GM19043 (cell line): ENCODE data around the gene HSD17B12.
"Not testable (repeated sequence)": the region's sequence is repeated elsewhere in the genome, so short reads cannot be mapped to it uniquely, and the experiment has no call there.

Experiments used
- ATAC-seq: cut with Tn5 transposase; IDR thresholded peaks from one replicate; pipeline ENCODE4 v1.9.1; 2021; ENCODE audit warnings: low read depth; ENCODE audit not compliant: unreplicated experiment

Gene HSD17B12

DNA sequence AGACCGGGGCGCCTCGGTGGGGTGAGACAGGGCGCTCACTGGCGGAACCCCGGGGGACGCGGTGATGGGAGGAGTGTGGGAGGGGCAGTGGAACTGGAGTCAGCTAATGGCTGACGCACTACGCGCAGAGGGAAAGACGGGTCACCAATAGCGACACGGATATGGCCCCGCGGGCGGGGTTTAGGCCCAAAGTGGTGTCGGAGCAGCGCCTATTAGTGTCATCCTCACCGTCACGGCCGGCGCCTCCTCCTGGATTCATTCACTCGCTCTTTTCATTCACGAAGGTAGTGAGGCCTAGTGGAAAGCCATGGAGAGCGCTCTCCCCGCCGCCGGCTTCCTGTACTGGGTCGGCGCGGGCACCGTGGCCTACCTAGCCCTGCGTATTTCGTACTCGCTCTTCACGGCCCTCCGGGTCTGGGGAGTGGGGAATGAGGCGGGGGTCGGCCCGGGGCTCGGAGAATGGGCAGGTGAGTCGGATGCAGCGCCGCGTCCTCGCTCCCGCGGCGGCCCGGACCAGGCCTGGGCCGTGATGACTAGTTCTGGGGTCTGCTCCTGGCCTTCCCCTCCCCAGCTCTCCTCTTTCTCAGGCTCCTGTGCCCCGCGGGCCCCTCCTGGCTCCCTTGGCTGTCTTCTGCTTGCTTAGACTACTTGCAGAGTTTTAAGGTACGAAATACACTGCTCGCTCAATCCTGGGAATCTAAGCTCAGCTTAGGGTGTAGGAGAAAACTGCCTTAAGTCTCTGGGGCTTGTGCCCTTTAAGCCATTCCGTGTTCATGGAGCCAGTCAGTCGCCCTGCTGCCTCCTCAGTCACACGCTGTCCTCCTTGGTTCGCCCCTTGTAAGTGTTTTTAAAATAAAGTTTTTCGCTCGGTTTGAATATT is at the start of gene HSD17B12:
TSS of gene HSD17B12 (plus strand) at position 218 of the 880 bp plus-strand sequence. CDS start at position 308, 90 bp downstream.
- peak; percentile 94 for ATAC-seq

DNA sequence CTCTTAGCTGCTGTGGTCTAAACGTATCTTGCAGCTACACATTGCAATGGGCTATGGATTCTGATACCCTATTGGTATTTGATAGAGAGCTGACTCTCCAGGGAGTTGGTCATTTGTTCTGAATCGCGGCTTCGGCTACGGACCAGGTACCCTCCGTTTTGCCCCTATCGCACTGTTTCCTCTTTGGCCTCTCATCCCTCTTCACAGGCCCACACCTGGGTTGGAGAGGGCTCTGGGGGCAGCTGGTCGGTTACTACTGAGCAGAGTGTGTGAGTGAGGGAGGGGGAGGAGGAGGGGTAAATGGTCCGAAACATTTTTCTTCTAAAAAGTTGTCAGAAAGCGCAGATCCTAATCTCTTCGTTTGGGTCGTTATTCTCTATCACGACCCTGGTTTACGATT is 48.8 kb upstream of the HSD17B12 start:
- ATAC-seq: no peak

DNA sequence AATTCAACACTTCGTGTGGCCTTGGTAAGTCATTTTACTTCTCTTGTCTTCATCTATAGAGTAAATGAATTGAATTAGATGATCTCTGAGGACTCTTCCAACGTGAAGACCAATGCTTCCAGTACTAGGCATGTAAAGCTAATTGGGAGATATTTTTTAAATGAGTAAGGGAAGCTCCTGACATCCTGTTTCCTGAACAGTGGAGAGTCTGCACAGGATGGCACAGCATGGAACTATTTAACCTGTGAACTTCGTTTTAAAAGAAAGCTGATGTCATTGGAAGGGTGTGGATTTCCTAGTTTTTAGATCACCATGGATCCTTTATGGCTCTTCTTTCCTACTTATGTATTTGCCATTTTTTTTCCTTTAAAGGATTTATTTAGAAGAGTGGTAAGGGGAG is 48.4 kb upstream of the HSD17B12 start:
- ATAC-seq: no peak

DNA sequence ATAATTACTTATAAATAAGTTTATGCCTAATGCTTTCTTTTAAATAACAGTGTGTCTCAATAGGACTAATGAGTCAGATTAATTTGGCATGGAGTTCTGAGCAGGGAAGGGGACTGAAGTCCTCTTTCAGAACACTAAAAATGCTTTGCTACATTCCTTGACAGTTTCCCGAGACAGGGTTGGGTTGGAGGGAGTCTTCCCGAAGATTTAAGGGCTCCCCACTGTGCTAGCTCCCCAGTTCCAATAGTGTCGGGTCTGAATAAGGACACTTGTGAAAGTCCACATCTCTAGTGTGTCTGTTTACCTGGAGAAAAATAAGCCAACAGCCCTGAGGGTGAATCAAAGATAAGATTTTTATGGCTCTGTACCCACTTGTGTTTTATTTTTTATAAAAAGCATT is 41.8 kb upstream of the HSD17B12 start:
- no peak for ATAC-seq

DNA sequence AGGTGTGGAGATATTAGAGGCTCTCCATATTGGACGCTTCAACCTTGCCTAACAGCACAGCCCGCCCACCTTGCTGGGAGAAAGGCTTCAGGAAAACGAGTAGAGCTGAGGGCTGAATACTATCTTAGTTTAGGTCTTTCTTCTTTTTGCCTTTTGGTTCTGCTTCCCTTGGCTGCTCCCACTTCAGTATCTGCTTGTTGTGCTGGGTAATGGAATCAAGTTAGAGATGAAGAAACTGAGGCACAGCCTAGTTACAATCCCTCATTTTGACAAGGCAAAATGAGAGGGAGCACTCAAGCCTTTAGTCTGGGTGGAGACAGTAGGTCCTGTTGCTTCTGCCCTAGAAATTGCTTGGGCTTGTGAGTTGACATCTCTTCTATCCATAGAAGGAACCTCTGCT is 41.3 kb upstream of the HSD17B12 start:
- no peak for ATAC-seq

DNA sequence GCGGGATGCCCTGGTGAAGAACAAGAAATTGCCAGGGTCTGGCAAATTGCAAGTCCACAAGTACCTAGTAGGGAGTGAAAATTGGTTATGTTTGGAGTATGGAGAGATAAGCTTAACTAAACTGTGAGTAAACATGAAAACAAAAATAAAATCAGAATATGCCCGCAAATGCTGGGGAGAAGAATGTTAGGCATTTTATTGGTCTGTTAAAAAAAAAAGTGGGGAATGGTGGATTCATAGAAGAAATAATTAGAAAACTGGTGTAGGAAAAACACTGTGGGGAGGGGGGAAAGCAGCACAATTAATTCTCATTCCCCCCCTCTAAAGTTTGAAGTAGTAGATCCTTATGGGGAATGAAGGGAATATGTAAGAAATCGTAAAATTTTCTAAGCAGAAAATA is 40.6 kb upstream of the HSD17B12 start:
- no peak for ATAC-seq

DNA sequence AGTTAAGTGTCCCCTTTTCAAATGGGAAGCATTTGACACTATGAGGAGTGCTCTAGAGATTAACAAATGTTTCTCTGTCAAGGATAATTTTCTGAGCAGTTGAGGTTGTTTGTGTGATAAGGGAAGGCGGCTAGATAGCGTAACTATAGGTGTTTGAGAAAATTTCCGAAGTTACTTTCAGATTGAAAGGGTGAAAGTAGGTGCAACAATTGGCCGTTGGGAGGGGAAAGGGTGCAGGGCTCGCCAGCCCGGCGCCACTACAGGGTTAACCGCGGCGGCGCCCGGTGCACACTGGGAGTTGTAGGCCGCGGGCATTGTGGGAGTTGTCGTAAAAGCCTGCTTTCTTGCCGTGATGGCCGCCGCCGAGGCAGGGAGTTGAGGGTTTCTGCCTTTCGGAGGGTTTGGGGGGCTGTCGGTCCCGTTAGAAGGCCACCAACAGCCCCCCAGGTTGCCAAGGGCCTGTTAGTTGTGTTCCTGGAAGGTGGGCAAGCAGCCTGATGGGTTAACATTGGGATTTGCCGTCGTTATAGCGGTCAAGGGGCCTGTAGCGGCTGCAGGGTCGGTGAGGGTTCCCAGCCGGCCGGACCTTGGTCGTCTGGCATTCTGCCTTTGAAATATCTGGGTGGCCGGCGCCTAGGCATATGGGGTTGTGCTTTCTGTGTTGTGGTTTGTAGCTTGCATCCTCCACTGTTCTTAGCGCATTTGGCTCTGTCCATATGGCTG is 36.5 kb upstream of the HSD17B12 start:
- ATAC-seq: peak; percentile 99

DNA sequence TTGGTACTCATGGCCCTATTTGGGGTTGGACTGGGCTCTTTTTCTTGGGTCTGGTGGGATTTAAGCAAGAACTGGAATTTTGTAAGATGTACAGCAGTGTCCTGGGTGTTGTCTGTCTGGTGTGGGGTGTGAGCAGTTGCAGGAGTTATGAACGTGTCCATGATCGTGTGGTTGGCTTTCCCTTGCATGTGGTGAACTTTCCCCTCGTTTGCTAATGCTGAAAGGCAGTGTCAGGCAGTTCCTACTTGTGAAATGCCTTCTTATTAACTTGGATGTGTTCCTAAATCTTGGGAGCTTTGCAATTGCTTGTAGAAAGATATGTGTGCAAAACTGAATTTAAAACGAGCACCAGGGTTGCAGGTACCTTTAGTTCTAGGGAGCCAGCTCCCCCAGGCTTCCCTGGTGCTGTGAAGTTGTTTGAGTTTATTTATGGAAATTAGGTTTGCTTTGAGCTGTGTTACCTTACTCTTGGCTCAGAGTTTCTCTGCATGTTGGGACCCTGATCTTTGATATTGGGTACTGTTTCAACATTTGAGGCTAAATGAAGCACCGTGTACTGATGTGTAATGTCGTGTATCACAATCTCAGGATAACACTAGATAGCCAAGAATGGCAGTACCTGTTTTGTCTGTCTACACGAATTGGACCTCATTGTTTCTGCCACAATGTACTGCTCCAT is 35.8 kb upstream of the HSD17B12 start:
- ATAC-seq: no peak

DNA sequence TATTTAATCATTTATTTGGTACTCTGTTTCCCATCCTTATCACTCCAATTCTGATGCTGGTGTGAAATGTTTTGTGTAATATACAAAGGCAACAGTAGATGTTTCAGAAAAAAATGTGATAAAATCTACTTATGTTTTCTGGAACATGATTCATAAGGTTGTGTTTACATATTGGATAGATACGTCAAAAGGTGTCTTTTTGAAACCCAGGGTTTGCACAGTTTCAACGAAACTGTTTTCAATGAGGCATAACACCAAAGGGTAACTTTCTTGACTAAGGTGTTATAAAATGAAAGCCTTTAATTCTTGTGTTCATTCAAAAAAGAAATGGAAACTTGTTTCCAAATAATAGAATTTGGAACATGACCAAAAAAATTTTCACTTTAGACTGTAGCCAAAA is 33.8 kb upstream of the HSD17B12 start:
- ATAC-seq: no peak

DNA sequence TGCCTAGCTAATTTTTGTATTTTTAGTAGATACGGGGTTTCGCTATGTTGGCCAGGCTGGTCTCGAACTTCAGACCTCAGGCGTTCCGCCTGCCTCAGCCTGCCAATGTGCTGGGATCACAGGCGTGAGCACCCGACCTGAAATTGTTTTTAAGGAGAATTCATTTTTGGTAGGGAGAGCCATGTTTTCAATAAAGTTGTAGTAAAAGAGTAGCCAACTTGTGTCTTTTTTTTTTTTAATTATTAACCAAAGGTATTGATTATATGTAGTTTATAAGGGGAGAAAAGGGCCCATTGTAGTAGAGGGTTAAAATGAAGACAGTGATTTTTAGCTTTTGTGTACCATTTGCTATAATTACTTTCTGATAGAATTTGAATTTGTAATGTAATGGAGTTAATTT is 31.6 kb upstream of the HSD17B12 start:
- ATAC-seq: no peak

DNA sequence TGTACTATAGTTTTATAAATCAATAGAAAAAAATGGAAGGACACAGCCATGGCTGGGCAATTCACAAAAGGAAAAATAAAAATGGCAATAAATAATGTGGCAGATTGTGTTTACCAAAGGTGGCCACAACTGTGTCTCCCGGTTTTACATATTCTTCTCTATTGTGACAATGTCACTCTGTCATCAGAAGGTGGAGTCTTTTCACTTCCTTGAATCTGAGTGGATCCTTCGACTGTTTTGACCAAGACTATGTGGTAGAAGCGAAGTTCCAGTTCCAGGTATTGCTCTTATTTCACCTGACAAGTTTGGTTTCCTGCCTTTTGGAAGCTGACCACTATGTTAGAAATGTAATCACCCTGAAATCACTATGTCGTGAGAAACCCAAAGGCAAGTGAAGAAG is 31.0 kb upstream of the HSD17B12 start:
- no peak for ATAC-seq

DNA sequence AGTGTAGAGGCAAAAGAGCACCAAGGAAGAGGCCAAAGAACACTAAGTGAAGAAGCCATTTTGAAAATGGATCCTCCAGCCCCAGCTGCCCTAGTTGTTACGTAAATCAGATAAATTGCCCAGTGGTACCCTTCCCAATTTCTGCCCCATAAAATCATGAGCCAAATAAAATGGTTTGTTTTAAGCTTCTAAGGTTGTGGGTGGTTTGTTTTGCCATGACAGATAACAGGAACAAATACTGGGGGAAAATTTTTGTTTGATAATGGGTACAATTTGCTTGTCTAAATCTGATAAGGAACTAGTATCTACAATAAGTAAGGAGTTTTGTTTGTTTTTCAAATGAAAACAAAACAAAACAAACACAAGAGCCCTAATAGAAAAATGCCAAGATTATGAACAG is 30.6 kb upstream of the HSD17B12 start:
- ATAC-seq: no peak

DNA sequence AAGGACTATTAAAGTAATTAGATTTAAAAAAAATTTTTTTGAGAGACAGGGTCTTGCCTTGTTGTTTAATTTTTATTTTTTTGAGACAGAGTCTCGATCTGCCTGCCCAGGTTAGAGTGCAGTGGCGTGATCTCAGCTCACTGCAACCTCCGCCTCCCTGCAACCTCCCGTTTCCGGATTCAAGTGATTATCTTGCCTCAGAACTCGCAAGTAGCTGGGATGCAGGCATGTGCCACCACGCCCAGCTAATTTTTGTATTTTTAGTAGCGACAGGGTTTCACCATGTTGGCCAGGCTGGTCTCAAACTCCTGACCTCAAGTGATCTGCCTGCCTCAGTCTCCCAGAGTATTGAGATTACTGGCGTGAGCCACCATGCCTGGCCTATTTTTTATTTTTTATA is 17.5 kb upstream of the HSD17B12 start:
- ATAC-seq: not testable (repeated sequence)

DNA sequence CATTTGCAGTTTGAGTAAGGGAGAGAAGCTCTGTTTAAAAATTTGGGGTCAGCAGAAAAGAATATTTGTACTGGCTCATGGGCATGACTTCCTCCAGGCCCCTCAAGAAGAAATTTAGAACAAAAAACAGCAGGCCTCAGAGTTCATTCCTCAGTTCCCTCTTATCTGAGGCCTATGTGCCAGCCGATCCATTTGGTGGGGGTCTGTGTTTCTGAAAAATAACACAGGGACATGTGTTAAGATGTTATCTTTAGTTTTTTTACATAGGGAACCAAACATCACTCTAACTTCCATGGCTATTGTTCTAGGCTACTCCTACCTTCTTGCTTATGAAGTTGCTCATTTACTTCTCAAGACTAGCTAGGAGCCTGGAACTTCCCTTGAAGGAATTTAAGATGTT is 16.2 kb upstream of the HSD17B12 start:
- no peak for ATAC-seq

DNA sequence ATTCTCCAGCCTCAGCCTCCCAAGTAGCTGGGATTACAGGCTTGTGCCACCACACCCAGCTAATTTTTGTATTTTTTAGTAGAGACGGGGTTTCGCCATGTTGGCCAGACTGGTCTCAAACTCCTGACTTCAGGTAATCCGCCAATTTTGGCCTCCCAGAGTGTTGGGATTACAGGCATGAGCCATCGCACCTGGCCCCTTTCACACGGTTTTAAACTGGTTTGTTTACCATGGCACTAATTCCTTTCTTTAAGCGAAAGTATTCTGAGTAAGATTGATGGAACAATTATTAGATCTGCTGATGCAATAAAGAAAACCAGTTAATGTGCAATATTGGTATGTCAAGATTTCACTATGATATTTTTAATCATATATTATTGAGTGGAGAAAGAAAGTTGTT is 9.3 kb upstream of the HSD17B12 start:
- not testable (repeated sequence) for ATAC-seq

DNA sequence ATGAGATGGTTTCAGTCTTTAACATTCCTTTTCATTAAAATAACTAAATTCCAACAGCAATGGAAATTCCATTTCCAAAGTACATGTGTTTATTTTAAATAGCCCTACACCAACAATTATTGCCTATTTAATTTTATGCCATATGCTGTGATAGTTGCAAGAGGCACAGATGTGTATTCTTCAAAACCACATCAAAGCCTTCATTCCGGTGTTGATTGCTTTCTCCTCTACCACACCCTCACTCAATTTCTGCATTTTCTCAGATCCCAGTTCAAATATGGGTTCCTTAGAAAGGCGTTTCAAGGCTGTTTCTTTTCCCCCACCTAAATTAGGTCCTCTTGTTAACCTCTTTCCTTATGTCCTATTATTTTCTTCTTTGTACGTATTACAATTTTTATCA is 6.0 kb upstream of the HSD17B12 start:
- no peak for ATAC-seq

DNA sequence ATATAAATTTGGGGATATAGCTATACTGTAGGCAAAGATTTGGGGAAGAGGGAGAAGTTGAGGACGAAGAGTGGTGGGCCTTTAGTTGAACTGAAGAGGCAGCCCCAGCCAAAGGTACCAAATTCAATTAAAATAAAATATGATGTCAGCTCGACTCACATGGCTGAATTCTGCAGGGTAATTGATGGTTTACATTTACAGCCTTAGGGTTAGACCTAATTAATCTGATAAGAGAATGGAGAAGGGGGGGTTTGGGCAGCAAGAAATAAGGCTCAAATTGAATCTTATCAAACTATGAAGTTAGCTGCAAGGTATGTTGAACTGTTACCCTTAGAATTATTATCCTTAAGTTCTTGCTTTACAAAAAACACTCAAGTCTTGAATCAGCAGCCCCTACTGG is 3.6 kb upstream of the HSD17B12 start:
- no peak for ATAC-seq

DNA sequence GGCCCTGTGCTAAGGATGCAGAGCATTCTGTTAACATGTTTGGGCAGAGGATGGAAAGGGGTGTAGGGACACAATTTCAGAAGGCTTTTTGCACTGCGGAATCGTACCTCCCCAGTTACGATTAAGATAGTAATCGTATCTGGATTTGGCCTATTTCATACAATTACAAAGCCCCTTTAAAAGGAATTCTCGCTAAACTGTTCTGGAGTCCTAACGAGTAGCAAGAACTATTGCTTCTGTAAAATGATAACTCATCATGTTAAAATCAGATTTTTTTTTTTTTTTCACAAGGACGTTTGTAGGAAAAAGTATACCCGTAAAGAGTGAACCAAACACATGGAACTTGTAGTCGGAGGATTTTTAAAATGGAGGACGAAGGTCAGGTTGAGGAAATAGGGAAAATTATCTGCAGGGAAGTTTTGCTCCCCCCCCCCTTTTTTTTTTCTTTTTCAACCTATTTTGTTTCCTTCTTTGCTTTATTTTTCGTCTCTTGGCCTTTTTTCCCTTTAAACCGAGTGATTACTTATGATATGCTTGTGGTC is 934 bp downstream of the HSD17B12 start:
- no peak for ATAC-seq

DNA sequence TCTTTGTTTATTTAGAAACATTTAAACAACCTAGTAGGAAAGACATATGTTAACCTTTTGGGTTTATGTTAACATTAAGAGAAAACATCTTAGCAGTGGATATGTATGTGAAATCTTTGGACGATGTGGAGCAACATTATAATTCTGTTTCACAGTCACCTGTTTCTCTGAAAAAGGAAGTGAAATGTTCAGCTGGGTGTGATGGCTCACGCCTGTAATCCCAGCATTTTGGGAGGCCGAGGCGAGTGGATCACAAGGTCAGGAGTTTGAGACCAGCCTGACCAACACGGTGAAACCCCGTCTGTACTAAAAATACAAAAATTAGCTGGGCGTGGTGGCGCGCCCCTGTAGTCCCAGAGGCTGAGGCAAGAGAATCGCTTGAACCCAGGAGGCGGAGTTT is 1.5 kb downstream of the HSD17B12 start:
- ATAC-seq: not testable (repeated sequence)

DNA sequence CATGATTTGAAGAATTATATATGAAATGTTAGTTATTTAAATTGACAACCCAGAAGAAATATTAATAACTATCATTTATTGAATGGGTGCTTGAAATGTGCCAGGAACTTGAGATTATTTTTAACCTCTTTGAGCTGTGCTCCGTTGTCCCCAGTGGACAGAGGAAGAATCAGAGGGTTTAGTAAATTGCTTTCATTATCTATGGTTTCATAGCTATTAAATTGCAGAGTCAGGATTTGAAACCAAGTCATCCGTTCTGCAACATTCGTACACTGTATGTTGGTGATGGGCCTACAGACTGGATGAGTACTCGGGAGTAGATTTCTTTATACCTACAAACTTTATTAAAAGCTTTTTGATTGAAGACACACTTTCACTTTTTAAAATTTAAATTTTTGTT is 4.9 kb downstream of the HSD17B12 start:
- ATAC-seq: no peak

DNA sequence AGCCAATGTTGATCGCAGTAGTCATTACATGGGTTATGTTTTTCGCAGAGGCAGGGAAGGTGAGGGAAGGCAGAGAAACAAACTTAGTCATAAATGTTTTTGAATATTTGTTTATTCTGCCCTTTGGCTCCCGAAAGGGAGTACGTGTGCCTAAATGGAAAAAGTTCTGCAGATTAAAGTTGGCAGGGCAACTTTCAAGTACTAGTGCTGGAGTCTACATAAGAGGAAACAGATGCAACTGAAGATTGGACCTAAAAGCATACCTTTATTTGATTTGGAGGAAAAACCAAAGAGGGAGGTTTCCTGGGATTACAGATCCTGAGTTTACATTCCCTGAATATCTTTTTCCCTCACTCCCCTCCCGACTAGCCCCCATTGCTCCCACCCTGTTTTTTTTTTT is 5.7 kb downstream of the HSD17B12 start:
- ATAC-seq: no peak
